ENCODE results near the gene ANKRD23.
"Not testable (repeated sequence)": the region's sequence is repeated elsewhere in the genome, so short reads cannot be mapped to it uniquely, and the experiment has no call there.

Gene ANKRD23

DNA sequence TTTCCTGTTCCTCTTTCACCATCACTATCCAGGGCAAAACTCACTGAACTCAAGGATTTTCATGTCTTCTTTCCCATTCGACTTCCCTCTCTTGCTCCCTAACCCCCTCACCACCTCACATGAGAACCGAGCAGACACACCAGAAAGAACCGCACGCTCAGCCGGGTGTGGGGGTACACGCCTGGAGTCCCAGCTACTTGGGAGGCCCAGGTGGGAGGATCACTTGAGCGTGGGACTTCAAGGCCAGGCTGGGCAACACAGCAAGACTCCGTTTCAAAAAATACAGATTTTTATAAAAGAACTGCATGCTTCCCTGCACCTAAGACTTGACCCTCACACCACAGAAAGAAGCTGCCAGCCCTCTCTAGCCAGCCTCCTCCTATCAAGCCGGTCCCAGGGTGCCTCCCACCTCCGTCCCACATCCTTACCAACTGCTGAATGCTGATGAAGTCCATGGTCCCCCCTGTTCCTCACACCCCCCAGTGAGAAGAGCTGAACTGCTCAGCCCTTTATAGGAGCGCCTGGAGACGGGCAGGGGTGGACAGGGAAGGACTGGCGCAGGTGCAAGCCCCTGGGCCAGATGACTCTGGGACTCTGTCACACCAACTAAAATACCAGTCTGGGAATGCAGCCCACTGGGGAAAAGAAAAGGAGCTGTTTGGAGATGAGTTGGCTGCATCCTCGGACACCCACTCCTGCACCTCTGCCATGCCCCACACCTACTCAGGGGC is at the start of gene ANKRD23:
TSS of gene ANKRD23 (minus strand) at position 484 of the 731 bp plus-strand sequence. CDS start at position 455, 29 bp downstream.
- DNase-seq (ENCODE audit: extremely low read depth in 1 of 2, low read depth in 1 of 2): no peak

DNA sequence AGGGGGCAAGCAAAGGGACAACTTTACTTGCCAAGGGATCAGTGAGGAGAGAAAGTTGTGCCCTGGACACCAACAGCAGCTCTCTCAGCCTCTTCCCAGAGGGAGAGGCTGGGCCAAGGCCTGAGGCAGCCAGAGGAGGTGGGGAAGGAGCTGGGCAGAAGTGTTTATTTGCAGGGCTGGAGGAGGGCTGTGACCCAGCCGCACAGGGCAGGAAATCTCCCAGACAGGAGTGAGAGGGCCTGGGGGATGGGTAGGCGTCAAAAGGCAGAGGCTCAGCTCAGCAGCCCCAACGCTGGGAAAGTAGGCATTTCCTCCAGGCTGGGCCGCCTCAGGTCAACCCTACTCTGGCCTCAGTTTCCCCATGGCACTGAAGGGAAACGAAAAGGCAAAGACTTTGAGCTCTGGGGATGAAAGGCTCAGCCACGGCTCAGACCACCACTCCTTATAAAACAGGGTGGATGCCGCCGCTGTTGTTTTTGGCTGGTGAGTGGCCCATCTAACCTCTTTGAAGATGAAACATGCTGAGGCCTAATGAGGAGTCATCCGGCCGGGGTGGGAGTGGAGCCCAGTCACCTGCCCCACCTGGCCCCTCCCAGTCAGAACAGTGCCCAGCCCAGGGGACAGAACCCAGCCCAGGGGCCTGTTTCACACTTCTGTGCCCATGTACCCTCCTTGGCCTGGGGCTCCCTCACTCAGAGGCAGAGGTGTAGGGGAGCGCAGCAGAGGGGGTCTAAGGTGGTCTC is 47.9 kb upstream of the ANKRD23 start:
- no peak for DNase-seq (ENCODE audit: extremely low read depth in 1 of 2, low read depth in 1 of 2)

DNA sequence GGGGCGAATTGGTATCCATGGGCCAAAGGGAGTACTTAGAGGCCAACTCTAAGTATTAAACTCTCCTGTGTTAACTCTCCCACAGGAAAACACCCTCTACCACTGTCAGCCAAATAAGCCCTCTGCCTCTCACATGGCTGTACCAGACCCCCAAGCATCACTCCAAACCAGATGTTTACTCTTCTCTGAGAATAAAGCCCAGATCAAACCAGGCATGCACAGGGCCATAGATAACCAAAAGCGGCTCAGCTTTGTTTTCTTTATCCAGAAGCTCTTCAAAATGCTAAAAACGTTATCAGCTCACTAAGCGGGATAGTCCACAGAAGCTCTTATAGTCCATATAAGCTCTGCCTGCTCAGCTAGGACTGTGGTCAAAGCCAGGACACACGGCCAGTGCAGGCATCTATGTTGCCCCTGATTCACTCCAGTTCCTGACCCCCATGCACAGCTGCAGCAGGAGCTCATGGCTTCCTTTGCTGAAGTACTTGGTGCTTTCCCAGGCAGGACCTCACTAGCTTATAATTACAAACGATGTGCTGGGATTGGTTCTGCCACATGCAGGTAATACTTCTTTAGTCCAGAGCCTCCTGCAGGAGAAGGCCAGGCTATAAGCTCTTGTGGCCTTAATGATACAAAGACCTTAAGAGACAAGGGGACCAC is 47.0 kb upstream of the ANKRD23 start:
- no peak for DNase-seq (ENCODE audit: extremely low read depth in 1 of 2, low read depth in 1 of 2)

DNA sequence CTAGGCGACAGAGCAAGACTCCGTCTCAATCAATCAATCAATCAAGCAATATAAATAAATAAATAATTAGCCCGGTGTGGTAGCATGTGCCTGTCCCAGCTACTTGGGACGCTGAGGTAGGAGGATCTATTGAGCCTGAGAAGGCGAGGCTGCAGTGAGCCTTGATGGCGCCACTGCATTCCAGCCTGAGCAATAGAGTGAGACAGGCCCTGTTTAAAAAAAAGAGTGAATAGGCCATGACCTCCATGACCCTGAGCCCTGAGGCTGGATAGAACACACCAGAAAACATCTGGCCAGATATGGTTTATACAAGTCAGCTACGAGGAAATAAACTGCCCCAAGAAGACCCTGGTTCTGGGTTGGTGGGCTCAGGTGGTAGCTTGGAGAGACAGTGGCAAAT is 46.4 kb upstream of the ANKRD23 start:
- no peak for DNase-seq (ENCODE audit: extremely low read depth in 1 of 2, low read depth in 1 of 2)

DNA sequence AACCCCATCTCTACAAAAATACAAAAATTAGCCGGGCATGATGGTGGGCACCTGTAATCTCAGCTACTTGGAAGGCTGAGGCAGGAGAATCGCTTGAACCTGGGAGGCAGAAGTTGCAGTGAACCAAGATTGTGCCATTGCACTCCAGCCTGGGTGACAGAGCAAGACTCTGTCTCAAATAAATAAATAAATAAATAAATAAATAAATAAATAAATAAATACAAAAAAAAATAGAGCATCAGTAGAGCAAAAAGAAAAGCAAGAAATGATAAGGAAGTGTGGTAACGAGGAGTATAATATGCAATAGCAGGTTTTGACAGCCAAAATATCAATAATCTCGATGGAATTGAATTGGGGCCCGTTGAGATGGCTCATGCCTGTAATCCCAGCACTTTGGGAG is 45.7 kb upstream of the ANKRD23 start:
- DNase-seq (ENCODE audit: extremely low read depth in 1 of 2, low read depth in 1 of 2): not testable (repeated sequence)

DNA sequence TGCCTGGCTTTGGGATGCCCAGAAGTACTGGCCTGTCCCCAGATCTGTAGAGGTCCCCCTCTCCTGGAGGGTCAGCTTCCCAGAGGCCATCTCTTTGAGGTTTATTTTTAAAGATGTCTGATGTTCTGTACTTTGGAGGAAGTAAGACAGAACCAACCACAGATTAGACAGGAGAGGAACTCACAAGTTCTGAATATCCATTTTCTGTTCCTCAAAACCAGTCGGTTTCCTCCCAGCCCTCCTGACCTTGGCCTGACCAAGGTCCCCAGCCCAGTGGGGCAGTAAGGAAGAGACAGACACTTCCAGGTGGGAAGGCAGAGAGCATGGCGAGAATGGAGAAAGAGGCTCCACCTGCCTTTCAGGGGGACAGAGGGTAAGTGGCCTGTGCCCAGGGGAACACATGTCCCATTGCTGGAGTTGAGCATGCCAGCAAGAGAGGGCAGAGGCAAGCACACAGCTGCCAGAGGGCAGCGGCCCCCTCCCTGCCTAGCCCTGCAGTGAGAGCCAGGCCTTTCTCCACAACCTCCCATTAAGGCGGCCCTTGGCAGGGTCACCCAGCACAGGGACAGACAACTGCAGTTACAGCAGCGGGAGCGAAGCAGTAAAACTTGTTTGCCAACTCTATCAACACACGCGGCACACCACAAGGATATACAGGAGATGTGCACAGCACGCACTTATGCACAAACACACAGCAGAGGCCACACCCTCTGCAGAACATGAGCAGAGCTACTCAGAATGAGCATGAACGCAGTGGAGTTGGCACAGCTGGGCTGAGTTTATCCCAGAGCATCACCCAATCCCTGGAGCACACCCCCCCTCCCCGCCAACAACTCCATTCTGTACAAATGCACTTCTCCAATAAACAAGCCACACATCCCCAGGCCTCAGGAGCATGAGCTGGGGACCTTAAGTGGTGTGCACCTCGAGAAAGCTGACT is 44.5 kb upstream of the ANKRD23 start:
- no peak for DNase-seq (ENCODE audit: extremely low read depth in 1 of 2, low read depth in 1 of 2)

DNA sequence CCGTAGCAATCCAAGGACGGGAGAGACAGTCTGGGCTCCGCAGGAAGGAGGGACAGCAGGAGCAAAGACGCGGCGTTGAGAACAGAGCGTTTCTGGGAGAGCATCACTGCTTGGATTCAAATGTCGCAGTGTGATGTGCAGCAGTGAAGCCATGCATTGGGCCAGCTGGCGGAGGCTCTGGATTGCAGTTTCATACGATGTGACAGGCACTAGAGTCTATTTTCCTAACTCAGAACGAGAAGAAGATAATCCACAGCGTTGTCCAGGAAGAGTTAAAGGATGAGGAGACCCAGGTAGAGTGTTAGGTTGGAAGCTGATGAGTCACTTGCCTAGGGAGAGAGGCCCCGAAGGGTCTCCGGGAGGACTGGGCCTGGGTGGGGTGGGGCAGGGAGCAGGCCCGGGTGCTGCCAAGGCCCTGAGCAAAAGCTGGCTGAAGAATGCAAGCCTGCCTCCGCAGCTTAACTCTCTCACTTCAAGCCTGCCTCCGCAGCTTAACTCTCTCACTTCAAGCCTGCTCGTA is 43.7 kb upstream of the ANKRD23 start:
- DNase-seq (ENCODE audit: extremely low read depth in 1 of 2, low read depth in 1 of 2): no peak

DNA sequence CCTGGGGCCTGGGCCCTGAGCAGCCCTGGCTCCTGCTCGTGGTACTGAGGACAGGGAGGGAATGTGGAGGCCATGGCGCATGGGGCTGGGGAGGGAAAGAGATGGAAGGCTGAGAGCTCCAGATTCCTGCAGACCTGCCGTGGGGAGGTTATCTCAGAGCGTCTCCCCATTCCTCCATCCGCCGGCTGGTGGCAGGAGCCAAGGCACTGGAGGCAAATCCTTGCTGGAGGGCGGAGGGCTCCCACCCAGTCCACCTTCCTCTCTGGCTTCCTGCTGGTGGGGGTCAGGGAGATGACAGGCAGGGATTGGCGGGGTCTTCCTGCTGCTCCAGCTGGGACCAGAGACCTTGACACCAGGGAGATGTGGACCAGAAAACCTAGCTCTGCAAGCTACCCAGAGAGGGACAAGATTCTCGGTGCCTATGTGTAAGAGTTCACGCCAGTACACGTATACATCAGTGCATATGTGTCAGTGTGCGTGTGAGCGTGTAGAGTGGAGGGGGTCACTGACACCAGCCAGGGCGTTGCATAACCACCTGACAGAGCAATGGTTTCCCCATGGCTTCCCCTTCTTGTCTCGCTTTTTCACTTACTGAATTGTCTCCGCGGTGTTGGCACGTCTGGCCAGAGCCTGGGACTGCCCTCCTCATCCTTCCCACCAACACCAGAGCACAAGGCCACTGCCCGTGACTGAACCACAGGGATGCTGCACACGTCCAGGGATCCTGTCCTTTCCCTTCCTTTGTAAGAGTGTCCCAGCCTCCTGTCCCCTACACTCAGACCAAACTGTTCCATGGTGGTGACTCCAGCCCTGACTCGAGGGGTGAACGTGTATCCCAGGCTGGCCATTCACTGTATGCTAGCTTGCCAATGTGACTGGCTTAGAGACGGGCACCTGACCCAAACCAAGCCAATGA is 41.9 kb upstream of the ANKRD23 start:
- no peak for DNase-seq (ENCODE audit: extremely low read depth in 1 of 2, low read depth in 1 of 2)

DNA sequence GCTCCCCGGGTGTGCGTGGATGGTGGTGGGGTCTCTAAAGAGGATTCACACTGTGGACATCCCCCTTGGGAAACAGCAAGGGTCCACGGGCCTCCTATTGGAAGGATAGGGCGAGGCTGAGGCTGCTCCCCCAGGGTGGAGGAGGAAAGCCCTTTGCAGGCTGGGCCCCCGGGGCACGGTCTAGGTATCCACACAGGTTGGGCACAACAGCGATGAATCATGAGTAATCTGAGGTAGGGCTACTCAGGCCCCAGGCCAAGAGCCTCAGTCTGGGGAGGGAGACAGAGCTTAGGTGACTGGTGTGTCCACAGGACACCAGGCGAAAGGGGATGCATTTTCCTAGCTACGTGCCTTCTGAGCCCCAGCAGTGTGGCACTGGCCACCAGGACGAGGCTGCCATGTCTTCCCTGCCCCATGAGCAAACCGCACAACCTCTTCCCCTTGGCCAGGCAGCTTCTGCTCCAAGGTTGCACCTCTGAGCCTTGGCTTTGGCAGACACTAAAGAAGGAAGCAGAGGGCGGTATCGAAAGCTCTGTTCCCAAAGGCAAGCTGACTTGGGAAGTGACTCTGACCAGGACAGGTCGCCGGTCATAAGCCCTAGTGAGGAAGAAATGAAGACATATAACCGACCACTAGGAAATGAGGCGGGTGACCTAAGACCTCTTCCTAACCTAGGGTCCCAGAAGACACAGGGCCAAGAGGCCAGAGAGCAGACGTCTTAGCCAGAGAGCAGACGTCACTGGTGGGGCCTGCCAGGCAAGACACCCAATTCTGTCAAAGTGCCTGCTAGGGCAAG is 40.7 kb upstream of the ANKRD23 start:
- DNase-seq (ENCODE audit: extremely low read depth in 1 of 2, low read depth in 1 of 2): no peak

DNA sequence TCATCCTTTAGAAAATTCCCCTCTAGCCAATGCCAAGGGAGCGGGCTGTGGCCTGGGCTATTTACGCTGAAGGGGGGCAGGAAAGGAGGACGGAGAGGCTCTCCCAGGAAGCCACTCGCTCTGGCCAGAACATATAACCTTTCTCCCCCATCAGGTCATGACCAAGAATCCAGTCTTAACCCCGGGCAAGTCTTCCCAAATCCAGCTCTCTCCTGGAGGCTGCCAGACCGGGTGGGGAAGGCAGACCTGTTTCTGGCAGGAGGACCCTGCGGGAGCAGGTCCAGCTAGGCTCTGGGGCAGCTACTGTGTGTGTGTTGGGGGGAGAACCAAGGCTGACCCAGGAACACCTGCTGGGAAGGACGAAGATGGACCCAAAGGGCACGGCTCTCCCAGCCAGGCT is 39.5 kb upstream of the ANKRD23 start:
- no peak for DNase-seq (ENCODE audit: extremely low read depth in 1 of 2, low read depth in 1 of 2)

DNA sequence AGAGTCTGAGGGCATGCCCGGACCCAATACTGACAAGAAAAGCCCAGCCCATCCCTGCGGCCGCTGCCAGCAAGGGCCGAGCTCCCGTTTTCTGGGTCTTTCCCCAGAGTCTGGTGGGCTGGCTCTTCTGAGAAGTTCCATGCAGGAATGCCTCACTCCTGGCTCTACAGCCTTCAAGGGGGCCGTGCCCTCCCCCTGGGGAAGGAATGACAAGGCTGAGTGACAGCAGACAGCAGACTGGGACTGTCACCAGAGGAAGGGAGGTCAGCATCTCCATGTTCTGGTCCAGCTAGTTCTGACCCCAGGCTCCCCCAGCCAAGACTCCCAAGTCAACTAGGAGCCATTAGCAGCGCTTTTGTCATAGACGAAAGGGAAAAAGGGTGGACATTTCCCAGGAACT is 39.1 kb upstream of the ANKRD23 start:
- no peak for DNase-seq (ENCODE audit: extremely low read depth in 1 of 2, low read depth in 1 of 2)

DNA sequence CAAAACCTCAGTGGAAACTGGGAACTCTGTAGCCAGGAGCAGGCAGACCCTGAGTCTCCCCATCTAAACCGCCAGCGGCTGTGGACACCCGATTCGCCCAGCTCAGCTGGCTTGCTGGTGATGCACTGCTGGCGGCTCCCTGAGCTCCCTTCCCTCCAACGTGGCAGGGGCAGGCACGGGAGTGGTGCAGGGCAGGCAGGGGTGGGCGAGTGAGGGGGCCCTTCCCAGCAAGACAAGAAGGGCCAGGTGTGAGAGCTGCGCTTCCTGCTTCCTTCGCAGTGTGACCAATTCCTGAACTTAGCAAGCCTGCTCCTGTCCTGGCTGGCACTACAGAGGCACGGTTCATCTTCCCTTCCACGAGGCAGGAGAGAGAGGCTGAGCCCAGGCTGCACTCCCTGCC is 38.4 kb upstream of the ANKRD23 start:
- no peak for DNase-seq (ENCODE audit: extremely low read depth in 1 of 2, low read depth in 1 of 2)

DNA sequence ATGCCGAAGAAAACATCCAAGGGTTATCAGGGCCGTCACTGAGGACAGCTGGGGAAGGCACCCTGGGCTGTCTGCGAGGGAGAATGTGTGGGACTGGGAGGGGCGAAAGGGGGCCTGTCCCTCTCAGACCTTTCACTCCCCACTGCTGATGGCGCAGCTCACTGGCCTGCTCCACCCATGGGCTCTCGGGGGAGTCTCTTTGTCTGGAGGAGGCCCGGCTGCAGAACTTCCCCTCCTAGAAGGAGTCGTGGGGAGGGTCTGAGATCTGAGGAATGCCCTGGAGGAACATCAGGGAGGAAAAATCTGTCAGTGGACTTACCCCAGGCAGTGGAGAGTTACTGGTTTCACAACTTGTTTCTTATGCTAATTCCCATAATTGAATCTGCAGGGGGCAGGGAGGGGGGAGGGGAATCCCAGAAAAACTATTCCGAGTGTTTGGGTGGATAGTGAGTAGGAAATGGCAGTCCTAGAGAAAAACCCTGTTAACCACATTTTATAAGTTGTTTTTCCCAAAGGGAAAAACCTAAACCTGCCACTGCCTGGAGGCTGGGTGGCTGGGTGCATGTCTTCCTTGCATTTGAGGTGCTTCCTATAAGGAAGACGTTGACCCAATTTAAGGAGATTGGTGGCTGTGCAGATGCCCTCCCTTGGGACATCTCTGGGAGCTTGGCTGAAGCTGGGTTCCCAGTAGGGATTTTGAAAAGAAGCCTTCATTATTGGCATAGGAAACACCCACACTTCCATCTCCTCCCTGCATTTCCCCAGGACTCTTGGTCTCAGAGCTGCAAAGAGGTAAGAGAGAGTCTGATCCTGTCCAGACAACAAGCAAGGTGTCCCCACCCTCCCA is 37.8 kb upstream of the ANKRD23 start:
- no peak for DNase-seq (ENCODE audit: extremely low read depth in 1 of 2, low read depth in 1 of 2)

DNA sequence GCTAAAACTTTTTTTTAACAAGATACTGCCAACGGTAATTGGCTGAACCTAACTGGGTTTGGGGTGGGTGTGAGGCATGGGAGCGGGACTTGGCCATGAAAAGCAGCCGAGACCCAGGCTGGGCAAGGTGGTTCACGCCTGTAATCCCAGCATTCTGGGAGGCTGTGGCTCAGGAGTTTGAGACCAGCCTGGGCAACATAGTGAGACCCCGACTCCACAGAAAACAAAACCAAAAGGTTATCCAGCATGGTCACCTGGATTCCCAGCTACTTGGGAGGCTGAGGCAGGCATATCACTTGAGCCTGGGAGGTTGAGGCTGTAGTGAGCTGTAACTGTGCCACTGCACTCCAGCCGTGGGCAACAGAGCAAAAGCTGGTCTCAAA is 37.1 kb upstream of the ANKRD23 start:
- DNase-seq (ENCODE audit: extremely low read depth in 1 of 2, low read depth in 1 of 2): no peak

DNA sequence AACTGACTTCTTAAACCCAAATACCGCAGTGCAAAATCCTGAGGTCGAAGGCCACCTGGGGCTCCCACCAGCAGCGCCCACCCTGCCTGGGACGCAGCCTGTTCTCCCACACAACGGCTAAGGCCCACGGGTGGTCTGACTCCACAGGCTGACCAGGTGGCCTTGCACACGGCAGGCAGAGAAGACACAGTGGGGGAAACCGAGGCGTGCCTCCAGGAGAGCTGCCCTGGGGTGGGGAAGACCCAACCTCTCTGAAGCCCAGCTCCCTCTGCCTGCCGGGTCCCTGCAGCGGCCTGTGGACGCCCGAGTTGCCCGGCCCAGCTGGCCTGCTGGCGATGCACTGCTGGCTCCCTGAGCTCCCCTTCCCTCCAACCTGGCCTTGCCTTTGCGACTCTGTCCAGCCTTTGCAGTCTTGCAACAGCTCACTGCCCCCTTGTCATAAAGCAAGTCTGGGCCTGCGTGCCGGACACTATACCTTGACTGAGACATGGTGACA is 35.8 kb upstream of the ANKRD23 start:
- DNase-seq (ENCODE audit: extremely low read depth in 1 of 2, low read depth in 1 of 2): no peak

DNA sequence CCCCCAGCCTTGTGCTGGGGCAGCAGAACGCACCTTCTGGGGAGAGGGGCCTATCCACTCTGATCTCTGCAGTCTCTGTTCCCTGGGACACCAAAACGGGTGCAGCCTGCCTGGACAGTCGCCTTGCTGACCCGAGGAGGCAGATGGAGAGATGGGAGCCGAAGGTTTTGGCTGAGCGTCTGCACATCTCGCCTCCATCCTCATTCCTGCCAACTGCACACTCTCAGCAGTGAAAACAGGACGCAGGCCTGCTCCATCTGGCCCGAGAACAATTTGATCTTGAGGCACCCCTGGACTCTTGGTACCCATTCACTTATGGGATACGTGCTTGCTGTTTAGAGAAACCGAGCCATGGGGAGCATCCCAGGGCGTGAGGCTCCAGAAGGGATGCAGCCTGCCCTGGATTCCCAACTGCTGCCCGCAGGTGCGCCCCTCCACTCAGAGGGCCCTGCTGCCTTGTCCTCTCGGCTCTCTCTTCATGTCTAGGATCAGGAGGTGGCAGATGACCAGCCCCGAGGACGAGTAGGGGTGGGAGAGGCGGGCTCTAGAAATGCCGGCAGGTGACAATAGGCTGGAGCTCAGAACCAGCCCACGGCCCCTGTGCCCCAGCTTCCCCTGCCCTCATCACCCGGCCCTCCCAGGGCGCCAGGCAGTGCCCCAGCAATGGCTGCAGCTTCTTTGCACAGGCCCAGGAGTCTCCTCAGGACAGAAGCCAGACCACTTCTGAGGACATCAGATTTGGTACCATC is 35.1 kb upstream of the ANKRD23 start:
- no peak for DNase-seq (ENCODE audit: extremely low read depth in 1 of 2, low read depth in 1 of 2)

DNA sequence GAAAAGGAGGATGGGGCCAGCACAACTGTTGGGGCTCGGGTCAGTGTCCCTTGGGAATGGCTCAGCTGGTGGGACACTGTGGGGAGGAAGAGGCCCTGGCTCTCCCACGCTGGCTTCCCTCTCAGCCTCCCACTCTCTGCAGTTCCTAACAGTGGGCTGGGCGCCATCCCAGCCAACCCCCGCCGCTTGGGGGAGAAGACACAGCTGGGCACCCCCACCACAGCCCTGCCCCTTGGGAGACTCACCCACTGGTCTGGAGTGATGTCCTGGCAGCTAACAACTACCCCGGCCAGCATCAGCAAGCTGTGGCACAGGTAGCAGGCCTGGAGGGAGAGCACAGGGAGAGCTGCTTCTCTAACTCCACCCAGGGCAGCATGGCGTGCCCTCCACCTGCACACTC is 34.4 kb upstream of the ANKRD23 start:
- DNase-seq (ENCODE audit: extremely low read depth in 1 of 2, low read depth in 1 of 2): no peak

Data from stimulated activated CD8-positive, alpha-beta memory T cell treated with anti-CD3 and anti-CD28 coated beads, Interleukin-7, amount 100 ng/mL, for 48 hours (primary cell).